Measurements from ENCODE around the gene DNAAF5.

DNA sequence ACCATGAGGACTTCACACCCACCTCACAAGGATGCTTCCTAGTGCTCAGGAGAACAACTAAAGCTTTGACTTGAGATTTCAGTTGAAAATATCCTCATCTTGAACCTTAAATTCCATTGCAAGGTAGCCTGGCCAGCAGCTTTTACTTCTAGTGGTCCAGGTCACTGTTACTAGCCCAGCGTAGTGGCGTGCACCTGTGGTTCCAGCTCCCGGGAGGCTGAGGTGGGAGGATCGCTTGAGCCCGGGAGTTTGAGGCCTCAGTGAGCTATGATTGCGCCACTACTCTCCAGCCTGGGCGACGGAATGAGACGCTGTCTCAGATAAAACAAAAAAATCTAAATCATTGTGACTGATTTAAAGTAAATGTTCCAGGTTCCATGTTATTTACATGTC, 28.9 kb downstream of the DNAAF5 start:
- TF ChIP-seq EP300 (IDR thresholded peaks at IDR 0.05) = no peak
- no peak for TF ChIP-seq POLR2A (IDR thresholded peaks at IDR 0.05)
